H9 (cell line): ENCODE data around the gene SLC2A2. TPM values are rescaled to one million over a fixed set of nuclear protein-coding genes. Genes with fewer than 3 reads are reported as not detected.

Source experiments
- DNase-seq: peaks from one replicate; pipeline ENCODE4 v3.0.0-alpha.2; 2017
- H2AFZ ChIP-seq: one replicate; pipeline ENCODE4 v1.6.1; 2013; ENCODE audit warnings: mild to moderate bottlenecking, low read length, control low read depth, moderate library complexity
- H2AK5ac ChIP-seq: 2 replicates; pipeline ENCODE4 v1.6.1; 2013; ENCODE audit warnings: low read length, control low read depth, mixed read lengths; ENCODE audit not compliant: insufficient read length
- H2BK120ac ChIP-seq: one replicate; pipeline ENCODE4 v1.6.1; 2013; ENCODE audit warnings: low read depth, mild to moderate bottlenecking, low read length, control low read depth, inconsistent platforms; ENCODE audit not compliant: poor library complexity, severe bottlenecking
- H2BK12ac ChIP-seq: 2 replicates; pipeline ENCODE4 v1.6.1; 2013; ENCODE audit warnings: low read length, control low read depth, mixed read lengths, low read depth; ENCODE audit not compliant: insufficient read length
- H2BK15ac ChIP-seq: 2 replicates; pipeline ENCODE4 v1.6.1; 2013; ENCODE audit warnings: low read depth, low read length, control low read depth
- H2BK20ac ChIP-seq: one replicate; pipeline ENCODE4 v1.6.1; 2013; ENCODE audit warnings: low read depth, mild to moderate bottlenecking, low read length, control low read depth, inconsistent platforms; ENCODE audit not compliant: poor library complexity, severe bottlenecking
- H2BK5ac ChIP-seq: 2 replicates; pipeline ENCODE4 v1.6.1; 2013; ENCODE audit warnings: low read length, control low read depth, mixed read lengths; ENCODE audit not compliant: insufficient read length
- H3K14ac ChIP-seq: 2 replicates; pipeline ENCODE4 v1.6.1; 2013; ENCODE audit warnings: low read length, control low read depth; ENCODE audit not compliant: insufficient read depth
- H3K18ac ChIP-seq: 2 replicates; pipeline ENCODE4 v1.6.1; 2013; ENCODE audit warnings: low read depth, mild to moderate bottlenecking, mixed read lengths, low read length, control low read depth; ENCODE audit not compliant: insufficient read length
- H3K23ac ChIP-seq: 2 replicates; pipeline ENCODE4 v1.6.1; 2013; ENCODE audit warnings: low read length, control low read depth, mixed read lengths, low read depth; ENCODE audit not compliant: insufficient read length
- H3K23me2 ChIP-seq: 2 replicates; pipeline ENCODE4 v1.6.1; 2013; ENCODE audit warnings: low read depth, mild to moderate bottlenecking, mixed read lengths, low read length, control low read depth; ENCODE audit not compliant: insufficient read length, poor library complexity, severe bottlenecking
- H3K27ac ChIP-seq: 2 replicates; pipeline ENCODE4 v1.5.1; 2013; ENCODE audit warnings: low read length, control low read depth, mixed read lengths, low read depth; ENCODE audit not compliant: insufficient read length
- H3K27me3 ChIP-seq: 2 replicates; pipeline ENCODE4 v1.6.1; 2013; ENCODE audit warnings: low read length, control low read depth, inconsistent platforms; ENCODE audit not compliant: insufficient read depth
- H3K4ac ChIP-seq: 2 replicates; pipeline ENCODE4 v1.6.1; 2013; ENCODE audit warnings: low read depth, mild to moderate bottlenecking, control low read depth, inconsistent platforms, low read length, moderate library complexity
- H3K4me1 ChIP-seq: 2 replicates; pipeline ENCODE4 v1.6.1; 2013; ENCODE audit warnings: low read length, control low read depth, inconsistent platforms; ENCODE audit not compliant: insufficient read depth
- H3K4me2 ChIP-seq: 2 replicates; pipeline ENCODE4 v1.6.1; 2013; ENCODE audit warnings: low read length, control low read depth, mixed read lengths; ENCODE audit not compliant: insufficient read length, insufficient read depth
- H3K56ac ChIP-seq: 2 replicates; pipeline ENCODE4 v1.6.1; 2013; ENCODE audit warnings: low read depth, mild to moderate bottlenecking, mixed read lengths, low read length, control low read depth; ENCODE audit not compliant: insufficient read length
- H3K79me1 ChIP-seq: 2 replicates; pipeline ENCODE4 v1.6.1; 2013; ENCODE audit warnings: low read depth, mild to moderate bottlenecking, moderate library complexity, low read length, control low read depth, inconsistent platforms; ENCODE audit not compliant: insufficient read depth, poor library complexity, severe bottlenecking
- H3K79me2 ChIP-seq: 2 replicates; pipeline ENCODE4 v1.6.1; 2013; ENCODE audit warnings: low read length, control low read depth, inconsistent platforms; ENCODE audit not compliant: insufficient read depth
- H3K9ac ChIP-seq: 2 replicates; pipeline ENCODE4 v1.6.1; 2013; ENCODE audit warnings: low read length, control low read depth, mixed read lengths; ENCODE audit not compliant: insufficient read length; ENCODE audit errors: extremely low read depth
- H3K9me3 ChIP-seq: one replicate; pipeline ENCODE4 v1.6.1; 2013; ENCODE audit warnings: low read depth, low read length, inconsistent platforms; ENCODE audit not compliant: control insufficient read depth
- H3T11ph ChIP-seq: one replicate; pipeline ENCODE4 v1.6.1; 2013; ENCODE audit warnings: mild to moderate bottlenecking, low read length, control low read depth, inconsistent platforms
- H4K20me1 ChIP-seq: one replicate; pipeline ENCODE4 v1.6.1; 2013; ENCODE audit not compliant: control insufficient read depth, insufficient read length, insufficient read depth
- H4K5ac ChIP-seq: 2 replicates; pipeline ENCODE4 v1.6.1; 2013; ENCODE audit warnings: low read depth, mild to moderate bottlenecking, mixed read lengths, low read length, control low read depth; ENCODE audit not compliant: insufficient read length
- H4K8ac ChIP-seq: replicated peaks from 2 replicates; pipeline ENCODE4 v1.6.1; 2013; ENCODE audit warnings: low read length, control low read depth, mixed read lengths, low read depth; ENCODE audit not compliant: insufficient read length
- H4K91ac ChIP-seq: 2 replicates; pipeline ENCODE4 v1.6.1; 2013; ENCODE audit warnings: low read depth, mild to moderate bottlenecking, moderate library complexity, mixed read lengths, low read length, control low read depth; ENCODE audit not compliant: insufficient read length
- H3K27ac Mint-ChIP-seq, 3 experiments: 2 replicates in 2 of 3; 3 replicates in 1 of 3; pipeline ENCODE4 v1.8.0; 2020 to 2021; ENCODE audit warnings: mixed read lengths in 3 of 3, mild to moderate bottlenecking in 1 of 3, moderate library complexity in 1 of 3
- H3K27me3 Mint-ChIP-seq: 2 replicates; pipeline ENCODE4 v1.8.0; 2021; ENCODE audit warnings: low read depth, mild to moderate bottlenecking, moderate library complexity, mixed read lengths
- H3K36me3 Mint-ChIP-seq, 3 experiments: 2 replicates in 2 of 3; 3 replicates in 1 of 3; pipeline ENCODE4 v1.8.0; 2020 to 2021; ENCODE audit warnings: low read depth in 3 of 3, mixed read lengths in 3 of 3; ENCODE audit not compliant: insufficient read depth in 1 of 3
- H3K4me1 Mint-ChIP-seq, 2 experiments: 2 replicates each; pipeline ENCODE4 v1.8.0; 2020; ENCODE audit warnings: mixed read lengths in 2 of 2
- H3K4me3 Mint-ChIP-seq, 2 experiments: 2 replicates in 1 of 2; 3 replicates in 1 of 2; pipeline ENCODE4 v1.8.0; 2020 to 2021; ENCODE audit warnings: mild to moderate bottlenecking in 2 of 2, mixed read lengths in 2 of 2, moderate library complexity in 1 of 2
- H3K9me3 Mint-ChIP-seq, 2 experiments: 2 replicates in 1 of 2; 3 replicates in 1 of 2; pipeline ENCODE4 v1.8.0; 2020; ENCODE audit warnings: mild to moderate bottlenecking in 2 of 2, mixed read lengths in 2 of 2, moderate library complexity in 1 of 2
- whole genome bisulfite sequencing: extraction: QIAGEN DNeasy Blood & Tissue Kit; methylation state at CpG from one replicate; pipeline ENCODE4 v1.1.7; 2013; ENCODE audit warnings: missing lambda C conversion rate, low lambda C conversion rate, mixed read lengths; ENCODE audit not compliant: insufficient read length; ENCODE audit errors: extremely low coverage; 5-methylcytosine and 5-hydroxymethylcytosine counted together
- total RNA-seq: library from RNA; stranded (reverse); gene quantifications from 2 replicates; pipeline ENCODE4 v1.2.1, GENCODE V29; 2021
- TF ChIP-seq, protein P1 (sequence below): fragments of 200-600 bp; sonication (generic); conservative IDR thresholded peaks from 3 replicates; pipeline ENCODE4 v1.8.0; 2021; ENCODE audit warnings: antibody characterized with exemption, mild to moderate bottlenecking

SLC2A2 gene
- total RNA-seq, 1 experiment from 2014 or later: not detected

DNA sequence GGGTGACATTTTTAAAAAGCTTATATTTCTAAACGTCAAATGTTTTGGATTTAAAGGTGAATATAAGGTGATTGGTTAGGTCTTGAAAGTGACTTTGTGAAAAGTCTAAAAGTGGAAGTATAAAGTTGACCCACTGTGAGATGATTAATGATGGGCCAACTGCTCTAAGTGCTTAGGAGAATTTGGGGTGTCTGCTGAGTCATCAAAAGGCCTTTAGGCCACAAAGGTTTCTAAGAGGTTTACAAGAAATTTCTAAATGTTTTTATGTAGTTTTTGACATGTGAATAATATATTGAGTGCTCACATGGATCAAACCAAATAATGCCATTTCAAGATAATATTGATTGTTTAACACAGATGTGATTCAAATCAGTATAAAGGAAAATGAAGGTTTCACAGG is 39.2 kb upstream of the SLC2A2 start:
- no peak overlapping the region for H4K5ac ChIP-seq
- no peak overlapping the region for H3K56ac ChIP-seq
- no peak overlapping the region for H3K14ac ChIP-seq
- Mint-ChIP-seq H3K27ac (no peak overlapping the region), H3K4me1 (peaks cover 13 to 15% of the 10 kb centered on the region in 2 experiments), H3K36me3 (peaks cover 4 to 11% (median 5%) of the 10 kb centered on the region in 3 experiments; a peak in 5 of 7 replicates), H3K4me3 (no peak overlapping the region), H3K27me3 (no peaks in the 10 kb centered on the region), H3K9me3 (no peaks in the 10 kb centered on the region)
- whole genome bisulfite sequencing: 100% methylated on average over 1 of the region's 1 CpG
- H4K91ac ChIP-seq: no peak overlapping the region
- H3K9me3 ChIP-seq: no peaks in the 10 kb centered on the region
- H2AFZ ChIP-seq: no peak overlapping the region
- H3K4ac ChIP-seq: no peak overlapping the region
- H3K23me2 ChIP-seq: no peaks in the 10 kb centered on the region
- no peak overlapping the region for H2BK20ac ChIP-seq
- no peak overlapping the region for H3K27ac ChIP-seq
- H3K79me2 ChIP-seq: no peaks in the 10 kb centered on the region
- peaks cover 5% of the 10 kb centered on the region; the same call in 1 of the 2 replicates for H3K4me1 ChIP-seq
- no peak overlapping the region for H3K23ac ChIP-seq
- no peak overlapping the region for H2AK5ac ChIP-seq
- H3T11ph ChIP-seq: no peak overlapping the region
- TF ChIP-seq, protein P1, sequence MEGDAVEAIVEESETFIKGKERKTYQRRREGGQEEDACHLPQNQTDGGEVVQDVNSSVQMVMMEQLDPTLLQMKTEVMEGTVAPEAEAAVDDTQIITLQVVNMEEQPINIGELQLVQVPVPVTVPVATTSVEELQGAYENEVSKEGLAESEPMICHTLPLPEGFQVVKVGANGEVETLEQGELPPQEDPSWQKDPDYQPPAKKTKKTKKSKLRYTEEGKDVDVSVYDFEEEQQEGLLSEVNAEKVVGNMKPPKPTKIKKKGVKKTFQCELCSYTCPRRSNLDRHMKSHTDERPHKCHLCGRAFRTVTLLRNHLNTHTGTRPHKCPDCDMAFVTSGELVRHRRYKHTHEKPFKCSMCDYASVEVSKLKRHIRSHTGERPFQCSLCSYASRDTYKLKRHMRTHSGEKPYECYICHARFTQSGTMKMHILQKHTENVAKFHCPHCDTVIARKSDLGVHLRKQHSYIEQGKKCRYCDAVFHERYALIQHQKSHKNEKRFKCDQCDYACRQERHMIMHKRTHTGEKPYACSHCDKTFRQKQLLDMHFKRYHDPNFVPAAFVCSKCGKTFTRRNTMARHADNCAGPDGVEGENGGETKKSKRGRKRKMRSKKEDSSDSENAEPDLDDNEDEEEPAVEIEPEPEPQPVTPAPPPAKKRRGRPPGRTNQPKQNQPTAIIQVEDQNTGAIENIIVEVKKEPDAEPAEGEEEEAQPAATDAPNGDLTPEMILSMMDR: no peak
- H3K4me2 ChIP-seq: no peak overlapping the region
- H2BK12ac ChIP-seq: no peak overlapping the region
- H2BK5ac ChIP-seq: no peak overlapping the region
- H2BK120ac ChIP-seq: no peak overlapping the region
- H4K20me1 ChIP-seq: no peaks in the 10 kb centered on the region
- no peak overlapping the region for H4K8ac ChIP-seq
- no peak overlapping the region for H3K18ac ChIP-seq
- no peak for DNase-seq
- no peaks in the 10 kb centered on the region for H3K79me1 ChIP-seq
- H2BK15ac ChIP-seq: no peak overlapping the region
- H3K9ac ChIP-seq: no peak overlapping the region
- H3K27me3 ChIP-seq: no peaks in the 10 kb centered on the region
